HG03354 (cell line): ENCODE data around the gene MRFAP1.

ENCODE experiments used
- ATAC-seq: cut with Tn5 transposase; IDR thresholded peaks from one replicate; pipeline ENCODE4 v1.9.1; 2021; ENCODE audit warnings: mild to moderate bottlenecking; ENCODE audit not compliant: unreplicated experiment, poor library complexity, severe bottlenecking

MRFAP1 gene

GRCh38 chr4:6609415-6610079, 30.9 kb upstream of the MRFAP1 start:
- no peak for ATAC-seq

DNA sequence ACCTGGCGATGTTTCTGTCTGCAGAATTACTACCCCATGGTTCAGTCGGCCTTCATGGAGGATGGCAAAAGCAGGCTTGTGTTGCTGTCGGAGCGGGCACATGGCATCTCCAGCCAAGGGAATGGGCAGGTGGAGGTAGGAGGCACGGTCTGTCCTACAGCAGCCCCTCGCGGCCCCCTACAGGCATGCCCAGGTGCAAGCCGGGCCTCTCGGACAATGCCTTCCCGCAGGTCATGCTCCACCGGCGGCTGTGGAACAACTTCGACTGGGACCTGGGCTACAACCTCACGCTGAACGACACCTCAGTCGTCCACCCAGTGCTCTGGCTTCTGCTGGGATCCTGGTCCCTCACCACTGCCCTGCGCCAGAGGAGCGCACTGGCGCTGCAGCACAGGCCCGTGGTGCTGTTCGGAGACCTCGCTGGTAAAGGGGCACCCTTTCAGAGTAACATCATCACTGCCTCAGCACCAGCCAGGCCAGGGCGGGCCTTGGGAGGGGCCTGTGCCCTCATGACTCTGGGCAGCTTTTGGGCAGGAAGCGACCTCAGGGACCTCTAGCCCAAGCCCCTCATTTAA, 29.5 kb upstream of the MRFAP1 start:
- ATAC-seq = no peak

- ATAC-seq = no peak
Observed at GRCh38 chr4:6612961-6613675, 27.4 kb upstream of the MRFAP1 start.

- no peak for ATAC-seq
Observed at GRCh38 chr4:6613676-6614651, 26.5 kb upstream of the MRFAP1 start.

GRCh38 chr4:6614701-6615230, 25.7 kb upstream of the MRFAP1 start:
- ATAC-seq = no peak

DNA sequence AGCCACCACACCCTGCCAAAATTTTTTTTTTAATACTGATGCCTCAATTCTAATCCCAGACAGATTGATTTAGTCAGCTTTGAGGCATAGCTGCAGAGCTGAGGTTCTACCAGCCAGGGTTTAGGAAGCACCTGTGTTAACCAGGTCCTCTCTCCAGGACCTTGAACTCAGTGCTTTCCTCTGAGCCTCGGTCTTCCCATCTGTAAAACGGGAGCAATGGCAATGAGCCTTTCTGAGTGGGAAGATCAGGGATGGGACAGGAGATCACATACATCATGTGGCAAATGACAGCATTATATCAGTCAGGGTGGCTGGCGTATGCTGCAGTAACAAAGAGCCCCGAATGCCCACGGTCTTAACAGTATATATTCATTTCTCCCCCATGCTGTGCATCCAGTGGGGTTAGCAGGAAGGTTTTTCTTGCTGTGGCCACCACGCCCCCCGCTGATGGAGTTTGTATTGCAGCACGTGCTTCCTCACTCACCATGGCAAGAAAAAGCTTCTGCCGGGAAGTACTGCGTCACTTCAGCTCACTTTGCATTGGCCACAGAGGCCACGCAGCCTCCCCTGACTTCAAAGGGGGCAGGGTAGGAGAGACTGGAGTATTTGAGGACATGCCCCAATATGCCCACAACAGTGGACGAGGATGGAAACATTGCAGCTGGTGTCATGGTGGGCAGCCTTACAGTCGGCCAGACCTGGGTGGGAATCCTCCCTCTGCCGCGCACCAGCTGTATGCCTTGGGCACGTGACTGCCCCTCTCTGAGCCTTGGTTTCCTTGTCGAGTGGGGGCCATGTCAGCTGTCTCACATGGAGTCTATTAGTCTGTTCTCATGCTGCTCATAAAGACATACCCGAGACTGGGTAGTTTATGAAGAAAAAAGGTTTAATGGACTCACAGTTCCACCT, 24.1 kb upstream of the MRFAP1 start:
- no peak for ATAC-seq

- ATAC-seq = no peak
Observed at GRCh38 chr4:6617246-6617645, 23.2 kb upstream of the MRFAP1 start.

- no peak for ATAC-seq
Observed at GRCh38 chr4:6618386-6619115, 21.9 kb upstream of the MRFAP1 start.

GRCh38 chr4:6619116-6619465, 21.4 kb upstream of the MRFAP1 start:
- no peak for ATAC-seq

DNA sequence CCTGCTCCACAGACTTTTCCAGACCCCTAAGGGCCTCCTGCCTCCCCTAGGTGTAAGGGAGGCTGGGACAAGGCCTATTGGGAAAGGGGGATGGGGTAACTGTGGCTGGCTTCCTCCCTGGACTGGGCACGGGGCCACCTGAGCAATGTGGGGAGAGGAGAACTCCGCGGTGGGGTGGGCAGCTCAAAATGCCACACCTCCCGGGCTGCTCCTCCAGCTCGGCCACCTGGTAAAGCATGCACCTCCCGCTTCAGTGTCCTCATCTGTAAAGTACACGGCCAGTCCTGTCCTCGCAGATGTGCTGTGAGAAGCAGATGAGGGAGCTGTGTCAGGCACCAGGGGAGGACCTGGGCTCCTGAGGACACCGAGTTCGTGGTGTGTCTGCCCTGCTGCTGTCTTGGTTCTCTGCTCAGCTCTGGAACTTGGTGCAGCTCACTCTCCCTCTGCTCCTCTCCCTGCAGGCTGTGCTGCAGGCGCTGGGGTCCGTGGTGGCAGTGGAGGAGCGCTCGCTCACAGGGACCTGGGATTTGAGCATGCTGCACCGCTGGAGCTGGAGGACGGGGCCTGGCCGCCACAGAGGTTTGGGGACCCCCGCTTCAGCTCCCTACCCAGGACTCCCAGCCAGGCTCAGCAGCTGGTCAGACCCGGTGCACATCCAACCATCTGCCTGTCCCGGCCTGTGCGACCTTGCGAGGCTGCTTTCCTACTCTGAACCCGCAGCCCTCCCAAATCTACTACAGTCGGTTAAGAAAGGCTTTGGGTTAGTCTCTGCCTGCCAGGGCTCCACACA, 20.8 kb upstream of the MRFAP1 start:
- no peak for ATAC-seq

DNA sequence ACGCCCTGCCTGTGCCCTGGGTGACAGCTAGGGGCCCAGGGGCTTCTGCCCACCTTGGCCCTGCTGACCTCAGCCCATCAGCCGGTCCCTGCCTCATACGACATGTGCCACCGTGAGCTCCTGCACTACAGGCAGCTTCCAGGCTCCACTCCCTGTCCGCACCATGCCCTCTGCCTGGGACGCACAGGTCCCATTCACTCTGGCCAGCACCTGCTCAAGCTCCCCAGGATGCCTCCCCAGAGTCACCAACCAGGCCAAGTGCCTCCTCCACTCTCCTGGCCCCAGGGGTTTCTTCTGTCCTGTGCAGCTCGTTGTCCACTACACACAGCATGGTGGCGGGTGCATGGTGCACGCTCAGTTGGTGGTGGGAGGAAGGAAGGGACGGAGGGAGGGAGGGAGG, 20.2 kb upstream of the MRFAP1 start:
- no peak for ATAC-seq

- ATAC-seq = no peak
Observed at GRCh38 chr4:6620891-6621555, 19.5 kb upstream of the MRFAP1 start.

GRCh38 chr4:6621556-6621927, 18.9 kb upstream of the MRFAP1 start:
- ATAC-seq = no peak

GRCh38 chr4:6622744-6623143, 17.7 kb upstream of the MRFAP1 start:
- ATAC-seq = no peak

GRCh38 chr4:6625256-6625655, 15.2 kb upstream of the MRFAP1 start:
- ATAC-seq = no peak

DNA sequence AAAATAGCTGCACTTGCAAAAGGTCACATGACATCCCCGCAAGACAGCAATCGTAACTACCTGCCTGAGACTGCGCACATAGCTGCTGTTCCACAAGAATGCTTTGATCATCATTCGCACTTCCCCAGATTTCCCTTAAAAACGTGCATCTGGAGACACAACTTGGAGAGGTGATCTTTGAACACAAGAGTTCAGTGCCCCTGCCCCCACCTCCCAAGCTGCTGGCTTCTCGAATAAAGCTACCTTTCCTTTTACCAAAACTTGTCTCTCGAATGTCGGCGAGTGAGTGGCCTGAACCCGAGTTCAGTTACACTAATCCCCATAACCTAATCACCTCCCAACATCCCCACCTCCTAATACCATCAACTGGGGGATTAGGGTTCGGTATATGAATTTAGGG, 14.4 kb upstream of the MRFAP1 start:
- no peak for ATAC-seq

- no peak for ATAC-seq
Observed at GRCh38 chr4:6627832-6628231, 12.7 kb upstream of the MRFAP1 start.
